Heart right ventricle (tissue), 16 donors: ENCODE measurements around the gene CFAP92. TPM values are rescaled to one million over a fixed set of nuclear protein-coding genes. Genes with fewer than 3 reads are reported as not detected.

Source experiments
- ATAC-seq, 8 donors: fragments of 200-7000 bp; cut with Tn5 transposase; one replicate each; pipeline ENCODE4 v1.9.1; 2020; ENCODE audit warnings: mild to moderate bottlenecking in 8 of 8, moderate library complexity in 8 of 8, moderate number of reproducible peaks in 1 of 8
- DNase-seq, 2 donors: peaks; one replicate each; pipeline ENCODE4 v3.0.0-alpha.2; 2020
- H3K27ac ChIP-seq, 10 donors: fragments of 200-600 bp; sonication (generic) in 2 of 10; one replicate each; pipeline versions ENCODE4 v1.5.0 to v1.8.0; 2020 to 2022; ENCODE audit warnings: mild to moderate bottlenecking in 3 of 10
- H3K27me3 ChIP-seq, 7 donors: fragments of 200-600 bp; one replicate each; pipeline ENCODE4 v1.8.0; 2021 to 2022; ENCODE audit warnings: mild to moderate bottlenecking in 2 of 7
- H3K36me3 ChIP-seq, 9 donors: fragments of 200-600 bp; sonication (generic) in 1 of 9; one replicate each; pipeline versions ENCODE4 v1.5.0 to v1.8.0; 2020 to 2022; ENCODE audit warnings: mild to moderate bottlenecking in 2 of 9
- H3K4me1 ChIP-seq, 9 donors: fragments of 200-600 bp; sonication (generic) in 1 of 9; one replicate each; pipeline versions ENCODE4 v1.5.0 to v1.8.0; 2020 to 2022; ENCODE audit warnings: mild to moderate bottlenecking in 4 of 9
- H3K4me3 ChIP-seq, 10 donors: fragments of 200-600 bp; sonication (generic) in 2 of 10; one replicate each; pipeline versions ENCODE4 v1.5.0 to v1.8.0; 2020 to 2022; ENCODE audit warnings: mild to moderate bottlenecking in 7 of 10, moderate library complexity in 2 of 10
- H3K9me3 ChIP-seq, 11 donors: fragments of 200-600 bp in 10 of 11; sonication (generic) in 2 of 11; one replicate each; pipeline versions ENCODE4 v1.5.0 to v1.8.0; 2013 to 2022; ENCODE audit warnings: mild to moderate bottlenecking in 2 of 11, control low read depth in 1 of 11, moderate library complexity in 1 of 11
- WGBS, 2 donors: extraction: QIAGEN DNeasy Blood & Tissue Kit; methylation state at CpG; one replicate each; pipeline ENCODE4 v1.1.7; 2013; ENCODE audit warnings: inconsistent platforms in 1 of 2; 5-methylcytosine and 5-hydroxymethylcytosine counted together
- intact Hi-C, 10 donors: fragments of 100-400 bp; cut with DNase I; formaldehyde crosslinking; loops; one replicate each; pipeline versions ENCODE4 v1.11.1 to v1.14.2; 2022
- polyA plus RNA-seq, 2 donors: library from polyadenylated mRNA; stranded (reverse); fragments of 200-250 nt; gene quantifications; one replicate each; pipeline ENCODE4 v1.2.3, GENCODE V29; 2013
- total RNA-seq, 10 donors: library from RNA; stranded (reverse); fragmentation: NEBNext Ultra II Directional in 3 of 10; extraction: Animal tissue kit (Norgen Biotek cat#: 25700) in 3 of 10; gene quantifications; one replicate each; pipeline versions ENCODE4 v1.2.1 to v1.2.4, GENCODE V29; 2021 to 2023
- TF ChIP-seq, protein P1 (sequence below), 9 donors: fragments of 200-600 bp; sonication (generic) in 2 of 9; IDR thresholded peaks; one replicate each; pipeline versions ENCODE4 v1.5.0 to v1.8.0; 2021 to 2022; ENCODE audit warnings: antibody characterized with exemption in 9 of 9, mild to moderate bottlenecking in 5 of 9, moderate library complexity in 1 of 9
- donor health status: Arrhythmogenic right ventricular cardiomyopathy.
- donor health status: ischemic (EF 13 %, LVEDD 7.1; RV severe dilation, severe dysfunction).
- donor health status: healthy with polysubstance abuse.
- donor health status: DM: no; HTN: yes; CAD: no.
- donor health status: DM: no; HTN: no; CAD: no.
- donor health status: ischemic (EF 25% LVEDD 6.9; RV normal size, moderate dysfunction).
- donor health status: ischemic (EF 25% LVEDD 5.7; RV mildly dilated, moderate dysfunction).
- donor health status: healthy.
- donor health status: DM: yes; HTN: yes; CAD: no.
- donor health status: Ischemic cardiomyopathy.
- donor health status: ischemic (EF 35%, LVEDD 5.7; RV mildly dilated, moderate dysfunction).
- donor health status: nonischemic (EF 11% LVEDD 7.7; RV severe dilation, severe dysfunction).
- donor health status: DM: yes; HTN: yes; CAD: no.
- donor health status: PGD.
- donor health status: ischemic (EF 29% LVEDD 5.4; RV normal size, mild dysfunction).
- donor health status: nonischemic (EF 23%, LVEDD 6.1; RV moderate dilation, normal function).

The CFAP92 gene
- total and polyA plus RNA-seq, 12 donors: 0.12 to 1.2 (median 0.41) TPM

DNA sequence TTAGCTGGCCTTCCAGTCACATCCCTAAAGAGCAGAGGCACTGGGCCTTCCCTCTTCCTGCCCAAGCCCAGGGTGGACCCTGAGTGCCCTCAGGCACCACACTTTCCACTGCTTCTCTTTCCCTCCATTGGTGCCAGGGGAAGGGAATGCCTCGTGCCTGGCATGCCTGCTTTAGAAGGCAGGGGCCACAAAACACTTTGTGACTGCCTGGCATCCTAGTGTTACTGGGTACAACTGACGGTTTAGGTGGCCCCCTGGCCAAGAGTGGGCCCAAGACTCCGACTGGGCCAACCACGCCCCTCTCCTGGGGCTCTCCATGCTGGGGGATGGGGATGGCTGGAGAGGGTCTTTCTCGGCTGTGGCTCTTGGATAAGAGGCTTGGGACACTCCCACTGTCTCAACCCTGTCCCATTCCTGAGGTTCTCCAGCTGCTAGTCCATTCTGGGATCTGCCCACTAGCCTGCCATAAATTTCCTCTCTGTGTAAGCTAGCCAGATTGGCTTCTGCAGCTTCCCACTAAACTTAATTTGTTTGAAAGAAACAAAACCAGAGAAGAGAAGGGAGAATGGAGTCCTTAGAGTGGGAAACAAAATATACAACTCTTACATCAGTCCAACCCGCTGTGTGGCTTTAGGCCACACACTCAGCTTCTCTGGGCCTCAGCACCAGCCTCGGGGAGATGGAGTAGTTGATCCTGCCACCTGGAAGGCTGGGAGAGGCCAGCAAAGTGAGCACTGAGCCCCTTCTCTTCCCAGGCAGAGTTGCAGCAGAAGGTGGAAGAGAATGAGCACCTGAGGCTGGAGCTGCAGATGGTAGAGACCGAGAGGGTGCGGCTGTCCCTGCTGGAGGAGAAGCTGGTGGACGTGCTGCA, 42.6 kb upstream of the CFAP92 start:
- DNase-seq (no peak), ATAC-seq (no peak)
- Histone ChIP-seq H3K9me3 (peaks cover 0 to under 1% (median 0%) of the 10 kb centered on the region in 11 donors), H3K4me3 (no peak overlapping the region), H3K27ac (no peak overlapping the region), H3K27me3 (no peaks in the 10 kb centered on the region), H3K36me3 (peaks cover 0 to 76% (median 0%) of the 10 kb centered on the region in 9 donors), H3K4me1 (peaks cover 0 to 7% (median 0%) of the 10 kb centered on the region in 9 donors)
- intact Hi-C loops: loop anchor here in 1 of 10 donors (10.0 kb wide), 1 partner anchor 52 kb away; no protein-coding TSS in a partner anchor
- TF ChIP-seq, protein P1, sequence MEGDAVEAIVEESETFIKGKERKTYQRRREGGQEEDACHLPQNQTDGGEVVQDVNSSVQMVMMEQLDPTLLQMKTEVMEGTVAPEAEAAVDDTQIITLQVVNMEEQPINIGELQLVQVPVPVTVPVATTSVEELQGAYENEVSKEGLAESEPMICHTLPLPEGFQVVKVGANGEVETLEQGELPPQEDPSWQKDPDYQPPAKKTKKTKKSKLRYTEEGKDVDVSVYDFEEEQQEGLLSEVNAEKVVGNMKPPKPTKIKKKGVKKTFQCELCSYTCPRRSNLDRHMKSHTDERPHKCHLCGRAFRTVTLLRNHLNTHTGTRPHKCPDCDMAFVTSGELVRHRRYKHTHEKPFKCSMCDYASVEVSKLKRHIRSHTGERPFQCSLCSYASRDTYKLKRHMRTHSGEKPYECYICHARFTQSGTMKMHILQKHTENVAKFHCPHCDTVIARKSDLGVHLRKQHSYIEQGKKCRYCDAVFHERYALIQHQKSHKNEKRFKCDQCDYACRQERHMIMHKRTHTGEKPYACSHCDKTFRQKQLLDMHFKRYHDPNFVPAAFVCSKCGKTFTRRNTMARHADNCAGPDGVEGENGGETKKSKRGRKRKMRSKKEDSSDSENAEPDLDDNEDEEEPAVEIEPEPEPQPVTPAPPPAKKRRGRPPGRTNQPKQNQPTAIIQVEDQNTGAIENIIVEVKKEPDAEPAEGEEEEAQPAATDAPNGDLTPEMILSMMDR (IDR thresholded peaks at IDR 0.05): no peak
- WGBS, 2 donors: 87 to 89% methylated on average over 10 of the region's 10 CpGs

DNA sequence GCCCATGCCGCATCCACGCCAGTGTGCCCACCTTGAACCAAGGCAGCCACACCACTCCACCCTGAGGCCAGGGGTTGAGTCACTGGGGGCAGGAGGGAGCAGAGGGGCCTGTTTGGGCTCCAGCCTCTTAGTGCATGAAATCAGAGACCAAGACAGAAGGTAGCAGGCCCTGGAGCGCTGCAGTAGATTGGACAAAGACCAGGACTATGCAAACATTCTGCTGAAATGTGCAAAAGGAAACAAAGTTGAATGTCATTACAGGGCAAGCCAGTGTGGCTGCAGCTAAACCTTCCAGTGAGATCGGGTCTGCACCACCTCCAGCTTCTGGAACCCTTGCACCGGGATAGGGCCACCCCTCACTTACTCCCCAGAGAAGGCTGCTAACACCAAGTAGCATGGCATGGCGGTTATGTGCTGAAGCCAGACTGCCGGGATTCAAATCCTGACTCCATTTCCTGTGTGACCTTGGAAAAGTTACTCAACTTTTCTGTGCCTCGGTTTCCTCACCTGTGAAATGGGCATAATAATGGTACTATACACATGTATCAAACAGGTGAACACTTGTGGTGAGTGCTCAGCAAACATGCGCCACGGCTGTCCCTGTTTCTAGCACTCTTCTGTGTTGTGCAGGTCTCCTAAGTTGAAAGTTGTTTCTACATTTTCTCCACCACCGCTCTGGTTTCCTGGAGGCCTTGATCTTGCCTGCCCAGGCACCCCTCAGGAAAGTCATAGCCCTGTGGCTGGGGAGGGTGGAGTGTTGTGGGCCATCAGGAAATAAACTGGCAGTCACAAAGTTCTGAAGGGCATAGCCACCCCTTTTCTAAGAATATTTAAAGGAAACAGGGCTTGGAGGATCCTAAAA, 41.7 kb upstream of the CFAP92 start:
- Histone ChIP-seq H3K4me3 (no peak overlapping the region), H3K36me3 (peaks cover 0 to 82% (median 0%) of the 10 kb centered on the region in 9 donors), H3K27ac (no peak overlapping the region), H3K27me3 (no peaks in the 10 kb centered on the region), H3K9me3 (no peaks in the 10 kb centered on the region), H3K4me1 (peaks cover 0 to 7% (median 0%) of the 10 kb centered on the region in 9 donors)
- DNase-seq (no peak), ATAC-seq (no peak)
- TF ChIP-seq, protein P1 (IDR thresholded peaks at IDR 0.05): no peak
- 89 to 90% methylated on average over 11 of the region's 11 CpGs for WGBS, 2 donors
- intact Hi-C loops: loop anchor here in 1 of 10 donors (10.0 kb wide), 1 partner anchor 51 kb away; no protein-coding TSS in a partner anchor

DNA sequence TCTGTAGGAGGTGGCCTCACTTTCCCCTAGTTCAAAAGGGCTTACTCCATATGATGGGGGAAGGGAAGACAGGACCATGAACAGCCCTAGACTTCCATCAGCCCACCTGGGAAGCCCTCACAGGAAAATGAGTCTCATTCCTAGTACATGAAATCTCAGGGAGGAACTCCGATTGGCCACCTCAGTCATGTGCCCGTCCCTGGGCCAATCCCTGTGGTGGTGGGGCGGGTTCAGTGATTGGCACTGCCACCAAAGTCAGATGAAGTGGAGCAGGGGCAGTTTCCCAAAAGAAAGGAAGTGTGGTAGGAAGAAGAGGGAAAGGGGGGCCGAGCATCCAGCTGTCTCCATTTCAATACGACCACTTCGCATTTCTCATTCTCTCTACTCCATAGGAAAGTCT, 40.8 kb upstream of the CFAP92 start:
- H3K4me3 ChIP-seq: no peak overlapping the region
- H3K36me3 ChIP-seq: peaks cover 0 to 73% (median 0%) of the 10 kb centered on the region in 9 donors
- DNase-seq (no peak), ATAC-seq (no peak)
- peaks cover 0 to 7% (median 0%) of the 10 kb centered on the region in 9 donors for H3K4me1 ChIP-seq
- intact Hi-C loops: loop anchor here in 1 of 10 donors (10.0 kb wide), 1 partner anchor 50 kb away; no protein-coding TSS in a partner anchor
- no peak overlapping the region for H3K27ac ChIP-seq
- 91 to 93% methylated on average over 6 of the region's 6 CpGs for WGBS, 2 donors
- no peaks in the 10 kb centered on the region for H3K27me3 ChIP-seq
- H3K9me3 ChIP-seq: peaks cover 0 to 5% (median 0%) of the 10 kb centered on the region in 11 donors
- TF ChIP-seq, protein P1 (IDR thresholded peaks at IDR 0.05): no peak
